Naive thymus-derived CD4-positive, alpha-beta T cell (primary cell): ENCODE measurements around the gene SPIRE2. TPM values are rescaled to one million over a fixed set of nuclear protein-coding genes. Genes with fewer than 3 reads are reported as not detected.
"Not testable (repeated sequence)": the region's sequence is repeated elsewhere in the genome, so short reads cannot be mapped to it uniquely, and the experiment has no call there.

Source experiments
- ATAC-seq: fragments of 150-1000 bp; cut with Tn5 transposase; 2 replicates; pipeline ENCODE4 v1.10.0; 2021; ENCODE audit warnings: mild to moderate bottlenecking, moderate library complexity
- CTCF ChIA-PET: fragments of 350-600 bp; sonication (Branson Sonifier 250); formaldehyde crosslinking; loops from one replicate; lab custom pipeline; 2021; ENCODE audit warnings: antibody characterized with exemption; lab: Charles Lee
- POLR2A ChIA-PET: fragments of 350-600 bp; sonication (Branson Sonifier 250); formaldehyde crosslinking; loops from one replicate; lab custom pipeline; 2021; ENCODE audit warnings: antibody characterized with exemption, inconsistent platforms; lab: Charles Lee
- DNase-seq, 9 donors: peaks; one replicate each; pipeline versions ENCODE4 v3.0.0 to v3.0.0-alpha.2; 2020 to 2022; ENCODE audit warnings: mixed read lengths in 1 of 9
- H3K27ac ChIP-seq: one replicate; pipeline ENCODE4 v1.7.0; 2013; ENCODE audit warnings: mild to moderate bottlenecking, low read depth, low read length, moderate library complexity
- H3K27me3 ChIP-seq, 2 donors: one replicate each; pipeline ENCODE4 v1.7.0; 2013; ENCODE audit warnings: low read length in 2 of 2, mild to moderate bottlenecking in 2 of 2, moderate library complexity in 2 of 2; ENCODE audit not compliant: control insufficient read depth in 2 of 2, insufficient read depth in 2 of 2
- H3K36me3 ChIP-seq, 3 experiments: 1 replicate in 2 of 3; 2 replicates in 1 of 3; pipeline ENCODE4 v1.7.0; 2013; ENCODE audit warnings: low read length in 3 of 3, mild to moderate bottlenecking in 3 of 3, moderate library complexity in 1 of 3; ENCODE audit not compliant: insufficient read depth in 3 of 3, control insufficient read depth in 2 of 3
- H3K4me1 ChIP-seq, 2 donors: one replicate each; pipeline ENCODE4 v1.7.0; 2013; ENCODE audit warnings: low read length in 2 of 2, mild to moderate bottlenecking in 2 of 2, moderate library complexity in 1 of 2; ENCODE audit not compliant: control insufficient read depth in 2 of 2, insufficient read depth in 2 of 2
- H3K4me3 ChIP-seq: 2 replicates; pipeline ENCODE4 v1.7.0; 2013; ENCODE audit warnings: mild to moderate bottlenecking, low read length
- H3K9me3 ChIP-seq, 3 experiments: 1 replicate in 2 of 3; 2 replicates in 1 of 3; pipeline ENCODE4 v1.7.0; 2013; ENCODE audit warnings: low read length in 3 of 3; ENCODE audit not compliant: control insufficient read depth in 2 of 3
- H3K27ac Mint-ChIP-seq, 9 donors: one replicate each; pipeline ENCODE4 v1.8.0; 2020 to 2022; ENCODE audit warnings: mixed read lengths in 9 of 9, mild to moderate bottlenecking in 8 of 9, moderate library complexity in 5 of 9, inconsistent platforms in 2 of 9
- H3K27me3 Mint-ChIP-seq, 5 donors: one replicate each; pipeline ENCODE4 v1.8.0; 2021 to 2022; ENCODE audit warnings: mixed read lengths in 5 of 5, mild to moderate bottlenecking in 1 of 5
- H3K36me3 Mint-ChIP-seq, 5 donors: one replicate each; pipeline ENCODE4 v1.8.0; 2020 to 2022; ENCODE audit warnings: mixed read lengths in 5 of 5, mild to moderate bottlenecking in 3 of 5, inconsistent platforms in 1 of 5
- H3K4me1 Mint-ChIP-seq, 7 donors: one replicate each; pipeline ENCODE4 v1.8.0; 2020 to 2022; ENCODE audit warnings: mixed read lengths in 7 of 7, mild to moderate bottlenecking in 3 of 7, inconsistent platforms in 1 of 7
- H3K4me3 Mint-ChIP-seq, 10 donors: one replicate each; pipeline ENCODE4 v1.8.0; 2020 to 2022; ENCODE audit warnings: mild to moderate bottlenecking in 10 of 10, mixed read lengths in 10 of 10, moderate library complexity in 6 of 10, inconsistent platforms in 2 of 10
- H3K9me3 Mint-ChIP-seq, 11 donors: one replicate each; pipeline ENCODE4 v1.8.0; 2020 to 2022; ENCODE audit warnings: mixed read lengths in 11 of 11, mild to moderate bottlenecking in 4 of 11, inconsistent platforms in 1 of 11, moderate library complexity in 1 of 11
- intact Hi-C, 2 donors: fragments of 100-400 bp; cut with micrococcal nuclease; formaldehyde crosslinking; loops; one replicate each; pipeline ENCODE4 v1.15.1; 2023
- polyA plus RNA-seq, 2 donors: library from polyadenylated mRNA; unstranded; fragments of 300-500 nt; fragmentation: Illumina TruSeq; gene quantifications; one replicate each; pipeline ENCODE4 v1.2.3, GENCODE V29; 2021
- total RNA-seq, 6 experiments: library from RNA in 5 of 6; stranded (reverse) in 5 of 6; gene quantifications; 1 replicate in 5 of 6; 2 replicates in 1 of 6; pipeline ENCODE4 v1.2.3 and lab custom pipeline; 2021 to 2026

SPIRE2 gene
- total and polyA plus RNA-seq, 7 experiments from 2014 or later, result 0.32 to 3.5 (median 1.3) TPM

GRCh38 chr16:89818851-89819403, 9.3 kb upstream of the SPIRE2 start:
- intact Hi-C loops, result loop anchor here in 1 of 2 donors (5.0 kb wide), 1 partner anchor 97 kb away; the partner anchor contains the start of genes VPS9D1 and ZNF276
- POLR2A ChIA-PET, H3K27ac Mint-ChIP-seq, H3K27ac ChIP-seq, ATAC-seq, H3K9me3 ChIP-seq, H3K36me3 Mint-ChIP-seq, H3K36me3 ChIP-seq, H3K4me3 ChIP-seq, H3K27me3 Mint-ChIP-seq, H3K9me3 Mint-ChIP-seq, H3K4me1 ChIP-seq, H3K27me3 ChIP-seq: not testable (repeated sequence)
- DNase-seq, result peak in 1 of 9 donors; percentile 14
- CTCF ChIA-PET, result interaction anchor here (0.6 kb wide), 1 partner anchor 21 kb away, joined by 4 read pairs; no protein-coding TSS in a partner anchor
- Mint-ChIP-seq H3K4me1 (peaks cover 10 to 36% (median 20%) of the 10 kb centered on the region in 7 donors), H3K4me3 (peak overlapping the region in 6 of 10 donors; percentile 35 to 81 (median 54))

GRCh38 chr16:89819448-89819847, 8.8 kb upstream of the SPIRE2 start:
- H3K4me3 ChIP-seq, H3K9me3 Mint-ChIP-seq, H3K27me3 ChIP-seq, H3K27me3 Mint-ChIP-seq, H3K36me3 Mint-ChIP-seq, H3K27ac ChIP-seq, H3K27ac Mint-ChIP-seq, H3K9me3 ChIP-seq, H3K4me1 ChIP-seq, H3K36me3 ChIP-seq, POLR2A ChIA-PET, DNase-seq, ATAC-seq: not testable (repeated sequence)
- Mint-ChIP-seq H3K4me3 (peak overlapping the region in 7 of 10 donors; percentile 35 to 81 (median 47)), H3K4me1 (peaks cover 10 to 36% (median 18%) of the 10 kb centered on the region in 7 donors)
- CTCF ChIA-PET, result interaction anchor here (0.5 to 0.6 kb wide), 2 partner anchors 21 to 84 kb away, joined by 4 to 5 read pairs; no protein-coding TSS in a partner anchor
- intact Hi-C loops, result loop anchor here in 1 of 2 donors (5.0 kb wide), 1 partner anchor 97 kb away; the partner anchor contains the start of genes VPS9D1 and ZNF276

- peaks cover 3 to 4% of the 10 kb centered on the region in 2 donors for H3K4me1 ChIP-seq
- H3K9me3 ChIP-seq, result no peaks in the 10 kb centered on the region
- ATAC-seq, result peak; percentile 45
- intact Hi-C loops, result no loop called here
- CTCF ChIA-PET, result interaction anchor here (0.7 kb wide), 1 partner anchor 17 kb away, joined by 7 read pairs; no protein-coding TSS in a partner anchor
- Mint-ChIP-seq H3K4me3 (no peak overlapping the region), H3K36me3 (no peaks in the 10 kb centered on the region), H3K27ac (no peak overlapping the region), H3K4me1 (peaks cover 10 to 33% (median 18%) of the 10 kb centered on the region in 7 donors), H3K9me3 (peaks cover 0 to 2% (median 0%) of the 10 kb centered on the region in 11 donors), H3K27me3 (peaks cover 0 to 9% (median 0%) of the 10 kb centered on the region in 5 donors)
- DNase-seq, result no peak
- H3K27me3 ChIP-seq, result no peaks in the 10 kb centered on the region
- H3K36me3 ChIP-seq, result no peaks in the 10 kb centered on the region
- no peak overlapping the region for H3K4me3 ChIP-seq
- no peak overlapping the region for H3K27ac ChIP-seq
- POLR2A ChIA-PET, result interaction anchor here (1.0 kb wide), 1 partner anchor 23 kb away, joined by 3 read pairs; no protein-coding TSS in a partner anchor
Observed at GRCh38 chr16:89821438-89822187, 6.7 kb upstream of the SPIRE2 start.

- ATAC-seq (no peak), DNase-seq (no peak)
- H3K4me3 ChIP-seq, result no peak overlapping the region
- H3K9me3 ChIP-seq, result no peaks in the 10 kb centered on the region
- H3K9me3 Mint-ChIP-seq, result peaks cover 0 to 2% (median 0%) of the 10 kb centered on the region in 11 donors
- H3K4me3 Mint-ChIP-seq, result no peak overlapping the region
- H3K27ac ChIP-seq, result no peak overlapping the region
- intact Hi-C loops, result no loop called here
- ChIA-PET CTCF (no interaction called here), POLR2A (interaction anchor here (1.0 to 1.1 kb wide), 3 partner anchors 14 to 122 kb away, joined by 3 read pairs; no protein-coding TSS in a partner anchor)
- peaks cover 10 to 29% (median 16%) of the 10 kb centered on the region in 7 donors for H3K4me1 Mint-ChIP-seq
- H3K36me3 Mint-ChIP-seq, result no peaks in the 10 kb centered on the region
- H3K36me3 ChIP-seq, result no peaks in the 10 kb centered on the region
- H3K27me3 Mint-ChIP-seq, result peaks cover 0 to 16% (median 0%) of the 10 kb centered on the region in 5 donors
- H3K27ac Mint-ChIP-seq, result no peak overlapping the region
- no peaks in the 10 kb centered on the region for H3K27me3 ChIP-seq
- H3K4me1 ChIP-seq, result peaks cover 1% of the 10 kb centered on the region in 2 donors
Observed at GRCh38 chr16:89822188-89823086, 5.8 kb upstream of the SPIRE2 start.

GRCh38 chr16:89823087-89823823, 5.0 kb upstream of the SPIRE2 start:
- peaks cover 0 to 18% (median 0%) of the 10 kb centered on the region in 5 donors for H3K27me3 Mint-ChIP-seq

More at GRCh38 chr16:89823087-89823823, 5.0 kb upstream of the SPIRE2 start:
- no peak overlapping the region for H3K4me3 ChIP-seq
- no peaks in the 10 kb centered on the region for H3K36me3 ChIP-seq
- no peaks in the 10 kb centered on the region for H3K9me3 ChIP-seq
- intact Hi-C loops, result no loop called here
- Mint-ChIP-seq H3K9me3 (peaks cover 0 to 2% (median 0%) of the 10 kb centered on the region in 11 donors), H3K27ac (no peak overlapping the region), H3K4me1 (peaks cover 8 to 21% (median 11%) of the 10 kb centered on the region in 7 donors), H3K36me3 (no peaks in the 10 kb centered on the region), H3K4me3 (no peak overlapping the region)
- ATAC-seq, result no peak
- CTCF ChIA-PET, result no interaction called here
- no peaks in the 10 kb centered on the region for H3K4me1 ChIP-seq
- H3K27ac ChIP-seq, result no peak overlapping the region
- peaks cover 0 to 4% of the 10 kb centered on the region in 2 donors for H3K27me3 ChIP-seq
- no peak for DNase-seq
- POLR2A ChIA-PET, result interaction anchor here (1.1 kb wide), 2 partner anchors 14 to 123 kb away, joined by 3 read pairs; no protein-coding TSS in a partner anchor
